Dendritic cell treated with granulocyte-macrophage colony-stimulating factor and Interleukin-4, amounts not matched to agents 40 ng/mL and 50 ng/mL, for 4 days (primary cell): ENCODE measurements around the gene TNNT3.
"Not testable (repeated sequence)": the region's sequence is repeated elsewhere in the genome, so short reads cannot be mapped to it uniquely, and the experiment has no call there.

Experiments used
- H3K27ac Mint-ChIP-seq: one replicate; pipeline ENCODE4 v1.8.0; 2022; ENCODE audit warnings: mild to moderate bottlenecking, mixed read lengths
- H3K27me3 Mint-ChIP-seq: one replicate; pipeline ENCODE4 v1.8.0; 2022; ENCODE audit warnings: mild to moderate bottlenecking, mixed read lengths
- H3K36me3 Mint-ChIP-seq: one replicate; pipeline ENCODE4 v1.8.0; 2022; ENCODE audit warnings: low read depth, mixed read lengths
- H3K4me1 Mint-ChIP-seq: one replicate; pipeline ENCODE4 v1.8.0; 2022; ENCODE audit warnings: low read depth, mixed read lengths
- H3K4me3 Mint-ChIP-seq: one replicate; pipeline ENCODE4 v1.8.0; 2022; ENCODE audit warnings: mild to moderate bottlenecking, moderate library complexity, mixed read lengths
- H3K9me3 Mint-ChIP-seq: one replicate; pipeline ENCODE4 v1.8.0; 2022; ENCODE audit warnings: mixed read lengths
- intact Hi-C: fragments of 100-400 bp; cut with micrococcal nuclease; formaldehyde crosslinking; loops from one replicate; pipeline ENCODE4 v1.15.0; 2022

Gene TNNT3

GRCh38 chr11:1934335-1935155 is 15.0 kb downstream of the TNNT3 start:
- Mint-ChIP-seq H3K27me3 (peaks cover 57% of the 10 kb centered on the region), H3K9me3 (no peaks in the 10 kb centered on the region), H3K36me3 (no peaks in the 10 kb centered on the region), H3K4me1 (peaks cover 16% of the 10 kb centered on the region), H3K4me3 (no peak overlapping the region), H3K27ac (no peak overlapping the region)
- intact Hi-C loops, result no loop called here

- peaks cover 22% of the 10 kb centered on the region for H3K4me1 Mint-ChIP-seq
- no peak overlapping the region for H3K4me3 Mint-ChIP-seq
- no peak overlapping the region for H3K27ac Mint-ChIP-seq
- peaks cover 54% of the 10 kb centered on the region for H3K27me3 Mint-ChIP-seq
- intact Hi-C loops, result no loop called here
- no peaks in the 10 kb centered on the region for H3K36me3 Mint-ChIP-seq
- H3K9me3 Mint-ChIP-seq, result no peaks in the 10 kb centered on the region
Measured at GRCh38 chr11:1935156-1936071, 15.9 kb downstream of the TNNT3 start.

GRCh38 chr11:1936072-1936780 is 16.7 kb downstream of the TNNT3 start:
- peaks cover 52% of the 10 kb centered on the region for H3K27me3 Mint-ChIP-seq
- no peak overlapping the region for H3K27ac Mint-ChIP-seq
- no peak overlapping the region for H3K4me3 Mint-ChIP-seq
- intact Hi-C loops, result no loop called here
- peaks cover 21% of the 10 kb centered on the region for H3K4me1 Mint-ChIP-seq
- H3K36me3 Mint-ChIP-seq, result no peaks in the 10 kb centered on the region
- no peaks in the 10 kb centered on the region for H3K9me3 Mint-ChIP-seq

- Mint-ChIP-seq H3K36me3 (no peaks in the 10 kb centered on the region), H3K27ac (no peak overlapping the region), H3K4me3 (no peak overlapping the region), H3K9me3 (no peaks in the 10 kb centered on the region), H3K27me3 (peaks cover 46% of the 10 kb centered on the region), H3K4me1 (peaks cover 13% of the 10 kb centered on the region)
- intact Hi-C loops, result no loop called here
Measured at GRCh38 chr11:1936781-1937615, 17.5 kb downstream of the TNNT3 start.

- Mint-ChIP-seq H3K4me3 (no peak overlapping the region), H3K36me3 (no peaks in the 10 kb centered on the region), H3K27me3 (peaks cover 42% of the 10 kb centered on the region), H3K27ac (no peak overlapping the region), H3K4me1 (peaks cover 12% of the 10 kb centered on the region), H3K9me3 (no peaks in the 10 kb centered on the region)
- intact Hi-C loops, result no loop called here
Measured at GRCh38 chr11:1937616-1938342, 18.3 kb downstream of the TNNT3 start.

- H3K4me1 Mint-ChIP-seq, result peaks cover 12% of the 10 kb centered on the region
- peaks cover 36% of the 10 kb centered on the region for H3K27me3 Mint-ChIP-seq
- no peak overlapping the region for H3K4me3 Mint-ChIP-seq
- no peaks in the 10 kb centered on the region for H3K9me3 Mint-ChIP-seq
- intact Hi-C loops, result loop anchor here (1.0 kb wide), 1 partner anchor 25 kb away; no protein-coding TSS in a partner anchor
- H3K27ac Mint-ChIP-seq, result no peak overlapping the region
- no peaks in the 10 kb centered on the region for H3K36me3 Mint-ChIP-seq
Measured at GRCh38 chr11:1938343-1939005, 19.0 kb downstream of the TNNT3 start.

GRCh38 chr11:1939006-1939625 is 19.6 kb downstream of the TNNT3 start:
- intact Hi-C loops, result loop anchor here (1.0 kb wide), 1 partner anchor 26 kb away; no protein-coding TSS in a partner anchor
- Mint-ChIP-seq H3K27me3 (peaks cover 31% of the 10 kb centered on the region), H3K4me1 (peaks cover 12% of the 10 kb centered on the region), H3K4me3 (no peak overlapping the region), H3K27ac (no peak overlapping the region), H3K36me3 (no peaks in the 10 kb centered on the region), H3K9me3 (no peaks in the 10 kb centered on the region)

- Mint-ChIP-seq H3K4me1 (peaks cover 12% of the 10 kb centered on the region), H3K27me3 (peaks cover 26% of the 10 kb centered on the region), H3K27ac (peak overlapping the region; percentile 7)
- H3K36me3 Mint-ChIP-seq, H3K9me3 Mint-ChIP-seq, H3K4me3 Mint-ChIP-seq: not testable (repeated sequence)
- intact Hi-C loops, result loop anchor here (1.0 kb wide), 1 partner anchor 26 kb away; no protein-coding TSS in a partner anchor
Measured at GRCh38 chr11:1939788-1940187, 20.3 kb downstream of the TNNT3 start.

GRCh38 chr11:1942558-1943260 is 23.2 kb downstream of the TNNT3 start:
- intact Hi-C loops, result no loop called here

GRCh38 chr11:1943576-1943975 is 24.1 kb downstream of the TNNT3 start:
- peaks cover 12% of the 10 kb centered on the region for H3K4me1 Mint-ChIP-seq
- intact Hi-C loops, result no loop called here
- no peaks in the 10 kb centered on the region for H3K36me3 Mint-ChIP-seq
- H3K27ac Mint-ChIP-seq, result no peak overlapping the region
- H3K4me3 Mint-ChIP-seq, result no peak overlapping the region
- peaks cover 20% of the 10 kb centered on the region for H3K27me3 Mint-ChIP-seq
- no peaks in the 10 kb centered on the region for H3K9me3 Mint-ChIP-seq

More at GRCh38 chr11:1942558-1943260, 23.2 kb downstream of the TNNT3 start:
- Mint-ChIP-seq H3K27me3 (peaks cover 21% of the 10 kb centered on the region), H3K9me3 (no peaks in the 10 kb centered on the region), H3K36me3 (no peaks in the 10 kb centered on the region), H3K27ac (no peak overlapping the region), H3K4me3 (no peak overlapping the region), H3K4me1 (peaks cover 12% of the 10 kb centered on the region)

- peaks cover 16% of the 10 kb centered on the region for H3K27me3 Mint-ChIP-seq
- no peaks in the 10 kb centered on the region for H3K9me3 Mint-ChIP-seq
- peaks cover 10% of the 10 kb centered on the region for H3K4me1 Mint-ChIP-seq
- H3K4me3 Mint-ChIP-seq, result no peak overlapping the region
- H3K36me3 Mint-ChIP-seq, result no peaks in the 10 kb centered on the region
- intact Hi-C loops, result no loop called here
- H3K27ac Mint-ChIP-seq, result no peak overlapping the region
Measured at GRCh38 chr11:1943977-1944376, 24.5 kb downstream of the TNNT3 start.
